Erythroblast (primary cell): ENCODE data around the gene TSHZ2.

Source experiments
- GATA1 ChIP-seq: IDR thresholded peaks from 2 replicates; pipeline ENCODE4 v1.6.1; 2011; ENCODE audit warnings: low read depth, mild to moderate bottlenecking, control low read depth, low read length, moderate library complexity
- POLR2A ChIP-seq: IDR thresholded peaks from 2 replicates; pipeline ENCODE4 v1.6.1; 2011; ENCODE audit warnings: mild to moderate bottlenecking, low read length

DNA sequence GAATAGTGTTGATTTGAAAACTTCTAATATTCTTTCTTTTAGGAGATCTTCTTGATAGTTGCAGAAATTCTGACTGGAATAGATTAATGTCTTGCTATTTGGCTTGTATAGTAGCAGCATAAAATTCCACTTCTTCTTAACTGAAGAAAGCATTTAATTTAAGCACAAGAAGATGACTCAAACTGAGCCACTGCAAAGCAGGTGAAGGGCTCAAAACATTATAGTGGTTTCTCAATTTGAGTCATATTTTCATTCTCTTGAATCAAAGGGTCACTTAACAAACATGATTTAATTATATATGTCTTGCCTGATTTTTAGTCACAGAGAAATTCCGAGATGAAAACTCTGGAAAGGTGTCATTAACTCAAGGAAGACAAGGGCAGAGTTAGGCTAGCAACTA is 382.2 kb downstream of the TSHZ2 start:
- TF ChIP-seq POLR2A, result no peak
- TF ChIP-seq GATA1, result no peak
